ENCODE data around the gene HOXA5. TPM values are rescaled to one million over a fixed set of nuclear protein-coding genes. Genes with fewer than 3 reads are reported as not detected.

Gene HOXA5
- total RNA-seq, 1 experiment from 2014 or later = 10.6 TPM

- no peak for TF ChIP-seq CTCF (IDR thresholded peaks at IDR 0.05; ENCODE audit: unreplicated experiment)
- H3K4me1 Mint-ChIP-seq (ENCODE audit: low read depth, unreplicated experiment) = peaks cover 7% of the 10 kb centered on the region
- DNase-seq = no peak
- BruUV-seq (replicated peaks) = no TSS peak
- H3K27ac Mint-ChIP-seq (ENCODE audit: unreplicated experiment) = no peak overlapping the region
- peaks cover 21% of the 10 kb centered on the region for H3K36me3 Mint-ChIP-seq (ENCODE audit: insufficient read depth, unreplicated experiment)
- peak overlapping the region; percentile 0 for H3K4me3 Mint-ChIP-seq (ENCODE audit: low read depth, unreplicated experiment)
- peaks cover 66% of the 10 kb centered on the region for H3K27me3 Mint-ChIP-seq (ENCODE audit: unreplicated experiment)
- intact Hi-C loops (cut with micrococcal nuclease; ENCODE audit: unreplicated experiment) = no loop called here
- H3K9me3 Mint-ChIP-seq (ENCODE audit: low read depth, unreplicated experiment) = no peaks in the 10 kb centered on the region
- CTCF ChIA-PET = interaction anchor here (0.6 to 1.4 kb wide), 3 partner anchors 10 to 389 kb away, joined by 3 to 4 read pairs (median 3); no protein-coding TSS in a partner anchor
These were observed 42.6 kb upstream of the HOXA5 start for GRCh38 chr7:27185854-27186667.

GRCh38 chr7:27185013-27185853, 41.8 kb upstream of the HOXA5 start, which contains the start of gene HOXA11:
Gene HOXA11, minus strand, starts transcription at chr7:27185232. Its CDS starts 88 bp downstream, at chr7:27185144.
- BruUV-seq (replicated peaks) = no TSS peak
- Mint-ChIP-seq H3K4me3 (ENCODE audit: low read depth, unreplicated experiment) (peak within 1 kb of the TSS; percentile 74), H3K9me3 (ENCODE audit: low read depth, unreplicated experiment) (no peaks in the 10 kb centered on the region), H3K36me3 (ENCODE audit: insufficient read depth, unreplicated experiment) (peaks cover 21% of the 10 kb centered on the region), H3K4me1 (ENCODE audit: low read depth, unreplicated experiment) (peaks cover 7% of the 10 kb centered on the region), H3K27me3 (ENCODE audit: unreplicated experiment) (peaks cover 58% of the 10 kb centered on the region), H3K27ac (ENCODE audit: unreplicated experiment) (no peak within 1 kb of the TSS)
- intact Hi-C loops (cut with micrococcal nuclease; ENCODE audit: unreplicated experiment) = no loop called here
- CTCF ChIA-PET = interaction anchor here (0.6 to 1.5 kb wide), 3 partner anchors 11 to 876 kb away, joined by 3 to 8 read pairs (median 4); no protein-coding TSS in a partner anchor
- TF ChIP-seq CTCF (IDR thresholded peaks at IDR 0.05; ENCODE audit: unreplicated experiment) = no peak
- DNase-seq = no peak

DNA sequence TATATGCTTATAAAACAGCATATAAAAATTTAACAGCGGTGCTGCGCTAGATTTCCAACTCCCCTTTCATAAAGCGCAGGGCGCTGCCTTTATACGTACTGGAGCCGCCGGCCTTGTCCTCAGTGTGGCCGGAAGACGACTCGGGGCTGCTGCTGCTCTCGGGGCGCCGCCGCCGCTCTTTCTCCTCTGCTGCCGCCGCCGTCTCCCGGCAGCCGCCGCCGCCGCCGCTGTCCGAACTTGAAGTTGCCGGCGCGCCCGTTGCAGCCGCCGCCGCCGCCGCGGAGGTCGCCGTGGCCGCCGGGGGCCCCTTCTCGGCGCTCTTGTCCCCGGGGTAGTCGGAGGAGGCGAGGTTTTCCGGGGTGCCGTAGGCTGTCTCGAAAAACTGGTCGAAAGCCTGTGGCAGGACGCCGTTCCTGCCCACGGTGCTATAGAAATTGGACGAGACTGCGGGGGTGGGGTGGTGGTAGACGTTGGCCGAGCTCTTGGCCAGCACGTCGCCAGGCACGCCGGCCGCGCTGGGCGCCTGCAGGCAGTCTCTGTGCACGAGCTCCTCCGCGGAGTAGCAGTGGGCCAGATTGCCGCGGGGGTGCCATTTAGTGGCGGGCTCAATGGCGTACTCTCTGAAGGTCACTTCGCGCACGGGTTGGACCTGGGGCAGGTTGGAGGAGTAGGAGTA, 41.0 kb upstream of the HOXA5 start:
- H3K27me3 Mint-ChIP-seq (ENCODE audit: unreplicated experiment) = peaks cover 51% of the 10 kb centered on the region

More for the DNA sequence above, 41.0 kb upstream of the HOXA5 start:
- peak overlapping the region; percentile 74 for H3K4me3 Mint-ChIP-seq (ENCODE audit: low read depth, unreplicated experiment)
- CTCF ChIA-PET = interaction anchor here (0.6 to 1.5 kb wide), 5 partner anchors 12 to 877 kb away, joined by 3 to 8 read pairs (median 4); no protein-coding TSS in a partner anchor
- BruUV-seq (replicated peaks) = no TSS peak
- peaks cover 21% of the 10 kb centered on the region for H3K36me3 Mint-ChIP-seq (ENCODE audit: insufficient read depth, unreplicated experiment)
- peaks cover 14% of the 10 kb centered on the region for H3K4me1 Mint-ChIP-seq (ENCODE audit: low read depth, unreplicated experiment)
- no peak overlapping the region for H3K27ac Mint-ChIP-seq (ENCODE audit: unreplicated experiment)
- H3K9me3 Mint-ChIP-seq (ENCODE audit: low read depth, unreplicated experiment) = no peaks in the 10 kb centered on the region
- intact Hi-C loops (cut with micrococcal nuclease; ENCODE audit: unreplicated experiment) = no loop called here
- TF ChIP-seq CTCF (IDR thresholded peaks at IDR 0.05; ENCODE audit: unreplicated experiment) = no peak
- DNase-seq = peak; percentile 66

All from Calu3 (cell line).